CD4-positive, alpha-beta T cell treated with Interleukin-1 beta for 1 hour (primary cell): ENCODE data around the gene SCUBE1.

Experiments
- DNase-seq, 2 donors: peaks; one replicate each; pipeline ENCODE4 v3.0.0-alpha.2; 2020 to 2022

SCUBE1 gene

GRCh38 chr22:43343262-43343669 is at the start of gene SCUBE1:
TSS of gene SCUBE1 (minus strand) at chr22:43343372. CDS start at chr22:43343261, 111 bp downstream.
- DNase-seq = peak; percentile 52 to 61

DNA sequence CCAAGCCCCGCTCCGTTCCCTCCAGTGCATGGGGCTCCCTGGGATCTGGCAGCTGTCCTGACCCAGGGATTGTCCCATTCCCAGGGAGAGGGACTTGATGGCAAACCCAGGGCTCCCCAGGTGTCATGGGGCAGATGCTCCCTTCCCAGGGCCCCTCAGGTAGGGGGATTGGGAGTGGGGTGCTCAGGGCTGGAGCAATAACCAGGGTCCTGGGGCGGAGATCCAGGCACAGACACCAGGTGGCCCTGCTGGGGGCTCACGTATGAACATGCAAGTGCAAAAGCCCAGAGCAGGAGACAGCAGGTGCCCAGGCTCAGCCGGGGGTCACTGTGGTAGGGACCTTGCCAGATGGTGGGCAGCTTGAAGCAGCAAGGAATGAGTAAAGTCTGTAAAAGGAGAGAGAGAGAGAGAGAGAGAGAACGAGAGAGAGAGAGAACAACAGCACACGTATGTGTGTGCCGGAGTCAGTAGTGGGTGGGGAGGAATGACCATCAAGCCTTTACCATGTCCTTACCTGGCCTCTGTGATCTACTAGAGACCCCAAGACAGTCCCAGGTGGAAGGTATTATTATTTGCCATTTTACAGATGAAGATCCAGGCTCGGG is 49.3 kb upstream of the SCUBE1 start:
- DNase-seq = no peak

DNA sequence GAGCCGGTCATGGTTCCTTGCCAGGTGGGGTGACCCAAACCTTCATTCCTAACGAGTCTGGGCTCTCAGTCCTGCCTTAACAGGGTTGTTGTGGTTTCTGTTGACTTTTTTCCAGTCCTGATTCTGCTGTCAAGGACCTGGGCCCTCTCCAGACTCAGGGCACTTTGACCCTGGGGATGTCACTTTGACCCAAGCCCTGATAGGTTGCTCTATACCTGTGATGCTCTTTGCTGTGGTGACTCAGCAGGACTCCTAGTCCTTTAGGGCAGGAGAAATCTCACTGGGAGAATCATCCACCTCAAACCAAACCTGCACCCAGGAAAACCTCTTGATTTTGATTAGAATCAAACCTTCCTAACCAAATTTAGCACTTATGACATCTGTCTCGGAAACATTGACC is 48.1 kb upstream of the SCUBE1 start:
- DNase-seq = no peak

- no peak for DNase-seq
Observed at GRCh38 chr22:43390872-43391271, 47.7 kb upstream of the SCUBE1 start.

DNA sequence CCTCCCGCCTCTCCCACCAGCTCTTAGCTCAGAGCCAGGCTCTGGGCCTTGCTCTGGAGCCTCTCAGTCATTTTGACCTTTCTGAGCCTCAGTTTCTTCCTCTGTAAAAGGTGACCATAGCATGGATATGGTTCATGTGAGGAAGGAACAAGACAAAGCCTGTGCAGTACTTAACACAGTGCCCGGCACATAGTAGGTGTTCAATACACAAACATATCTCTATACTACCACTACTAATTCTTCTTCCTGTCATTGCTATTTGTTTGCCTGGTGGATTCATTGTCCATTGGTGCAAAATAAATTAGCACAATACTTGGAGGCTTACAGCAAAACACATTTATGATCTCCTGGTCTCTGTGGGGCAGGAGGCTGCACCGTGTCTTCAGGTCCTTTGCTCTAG is 47.0 kb upstream of the SCUBE1 start:
- DNase-seq = no peak

GRCh38 chr22:43389227-43389836 is 46.2 kb upstream of the SCUBE1 start:
- no peak for DNase-seq

- peak; percentile 62 to 70 for DNase-seq
Observed at GRCh38 chr22:43388420-43388851, 45.3 kb upstream of the SCUBE1 start.

GRCh38 chr22:43387815-43388214 is 44.6 kb upstream of the SCUBE1 start:
- no peak for DNase-seq

DNA sequence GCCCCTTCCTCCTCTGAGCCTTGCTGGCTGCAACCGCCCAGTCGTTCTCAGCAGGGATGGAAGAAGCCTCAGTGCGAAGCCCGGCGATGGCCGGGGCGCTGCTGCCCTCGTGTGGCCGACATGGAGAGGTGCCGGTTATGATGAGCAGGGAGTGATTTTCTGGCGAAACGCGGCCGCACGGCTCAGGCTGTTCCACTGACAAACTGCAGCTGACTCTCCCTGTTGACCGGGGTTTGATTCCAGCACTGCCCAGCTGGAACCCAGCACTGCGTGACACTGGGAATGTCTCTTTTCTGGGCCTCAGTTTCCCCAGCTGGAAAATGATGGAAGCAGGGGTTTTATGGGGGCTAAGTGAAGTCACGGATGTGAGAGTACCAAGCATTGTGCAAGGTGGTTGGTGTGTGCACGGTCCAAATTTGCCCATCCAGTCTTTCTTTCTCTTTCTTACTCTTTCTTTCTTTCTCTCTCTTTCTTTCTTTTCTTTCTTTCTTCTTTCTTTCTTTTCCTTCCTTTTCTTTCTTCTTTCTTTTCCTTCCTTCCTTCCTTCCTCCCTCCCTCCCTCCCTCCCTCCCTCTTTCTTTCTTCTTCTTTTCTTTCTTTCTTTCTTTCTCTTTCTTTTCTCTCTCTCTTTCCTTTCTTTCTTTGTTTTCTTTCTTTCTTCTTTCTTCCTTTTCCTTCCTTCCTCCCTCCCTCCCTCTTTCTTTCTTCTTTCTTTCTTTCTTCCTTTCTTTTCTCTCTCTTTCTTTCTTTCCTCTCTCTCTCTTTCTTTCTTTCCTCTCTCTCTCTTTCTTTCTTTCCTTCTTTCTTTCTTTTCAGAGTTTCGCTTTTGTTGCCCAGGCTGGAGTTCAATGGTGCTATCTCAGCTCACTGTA is 42.8 kb upstream of the SCUBE1 start:
- DNase-seq = peak; percentile 73

DNA sequence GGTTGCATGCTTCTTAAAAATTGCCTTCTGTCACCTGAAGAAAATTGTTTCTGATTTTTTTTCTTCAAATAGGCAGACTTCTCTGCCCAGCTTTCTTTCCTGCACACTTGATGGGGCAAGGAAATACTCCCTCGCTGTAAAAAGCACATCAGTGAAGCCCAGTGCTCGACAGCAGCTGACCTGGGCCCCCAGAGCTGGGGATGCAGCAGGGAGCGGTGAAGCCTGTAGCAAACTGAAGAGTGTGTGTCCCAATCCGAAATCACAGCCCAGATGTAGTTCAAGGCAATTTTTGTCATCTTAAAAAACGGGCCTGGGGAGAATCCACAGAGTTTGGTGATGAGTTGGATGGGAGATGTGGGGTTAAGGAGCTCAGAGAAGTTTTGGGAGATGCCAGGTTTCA is 41.7 kb upstream of the SCUBE1 start:
- no peak for DNase-seq

DNA sequence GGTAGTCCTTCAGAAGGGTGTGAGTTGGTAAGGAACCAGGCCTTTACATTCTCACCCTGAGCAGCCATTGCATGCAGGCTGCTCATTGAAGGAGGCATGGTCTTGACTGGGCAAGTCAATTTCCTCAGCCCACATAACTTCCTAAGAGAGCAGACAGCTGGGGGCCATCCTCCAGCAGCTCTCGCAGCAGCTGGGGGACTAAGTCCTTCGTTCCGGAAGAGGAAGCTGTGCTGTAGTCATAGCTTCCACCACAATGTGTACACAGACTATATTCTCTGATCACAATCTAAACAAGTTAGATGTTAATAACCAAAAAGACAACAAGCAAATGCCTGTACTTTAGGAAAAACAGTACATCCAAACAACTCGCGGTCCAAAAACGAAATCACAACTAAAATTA is 38.5 kb upstream of the SCUBE1 start:
- peak in 1 of 2 donors; percentile 17 for DNase-seq

DNA sequence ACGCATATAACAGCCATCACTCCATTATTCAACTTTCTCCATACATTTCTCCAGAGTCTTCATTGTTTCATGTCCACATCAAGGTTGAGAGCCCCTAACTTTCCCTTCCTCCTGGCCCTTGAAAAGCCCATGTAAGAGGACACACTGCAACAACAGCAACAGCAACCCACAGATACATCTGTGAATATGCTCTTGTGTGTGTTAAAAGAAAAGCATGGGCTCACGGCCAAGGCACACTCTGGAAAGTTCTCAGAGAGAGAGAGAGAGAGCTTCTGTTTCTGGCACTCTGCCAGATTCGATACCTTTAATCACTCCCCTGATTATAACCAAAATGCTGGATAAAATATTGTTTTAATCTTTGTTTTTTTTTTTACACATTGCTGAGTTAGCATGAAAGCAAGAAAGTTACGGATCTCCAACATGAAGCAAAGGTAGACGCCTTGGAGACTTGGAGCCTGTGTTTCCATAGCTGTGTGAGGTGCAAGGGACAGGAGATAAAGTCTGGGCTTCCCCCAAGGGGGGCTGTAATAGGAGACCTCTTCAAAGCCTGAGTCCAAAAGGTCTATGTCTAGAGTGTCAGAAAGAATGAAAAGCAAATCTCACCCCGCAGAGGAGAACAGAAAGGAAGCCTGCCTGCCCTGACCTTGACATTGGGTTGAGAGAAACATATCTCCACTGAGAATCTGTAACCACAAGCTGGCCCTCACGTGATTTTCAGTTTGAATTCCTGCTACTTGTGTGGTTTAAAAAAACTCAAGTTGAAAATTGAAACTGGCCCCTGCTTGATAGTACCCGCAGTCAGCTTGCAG is 34.9 kb upstream of the SCUBE1 start:
- DNase-seq = no peak

- no peak for DNase-seq
Observed at GRCh38 chr22:43377548-43377895, 34.4 kb upstream of the SCUBE1 start.

GRCh38 chr22:43376765-43377547 is 33.8 kb upstream of the SCUBE1 start:
- peak; percentile 39 to 50 for DNase-seq

DNA sequence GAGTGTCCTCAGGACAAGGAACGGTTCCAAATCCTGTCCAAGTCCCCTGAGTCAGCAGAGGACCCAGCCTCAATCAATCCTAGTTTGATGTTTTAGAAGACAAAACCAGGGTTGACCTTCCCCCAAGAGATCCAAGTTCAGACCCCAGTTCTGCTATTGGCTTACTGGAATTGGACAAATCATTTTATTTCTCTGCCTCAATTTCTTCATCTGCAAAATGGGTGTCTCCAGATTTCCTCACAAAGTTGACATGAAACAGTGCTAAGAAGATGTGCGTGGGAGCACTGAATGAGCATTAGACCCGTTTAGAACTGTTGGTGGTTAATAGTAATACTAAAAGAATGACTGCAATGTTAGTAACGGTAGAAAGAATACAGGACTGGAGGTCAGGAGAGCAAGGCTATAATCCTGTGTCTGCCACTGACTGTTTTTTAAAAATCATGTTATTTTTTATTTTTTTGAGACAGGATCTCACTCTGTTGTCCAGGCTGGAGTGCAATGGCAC is 32.8 kb upstream of the SCUBE1 start:
- no peak for DNase-seq

DNA sequence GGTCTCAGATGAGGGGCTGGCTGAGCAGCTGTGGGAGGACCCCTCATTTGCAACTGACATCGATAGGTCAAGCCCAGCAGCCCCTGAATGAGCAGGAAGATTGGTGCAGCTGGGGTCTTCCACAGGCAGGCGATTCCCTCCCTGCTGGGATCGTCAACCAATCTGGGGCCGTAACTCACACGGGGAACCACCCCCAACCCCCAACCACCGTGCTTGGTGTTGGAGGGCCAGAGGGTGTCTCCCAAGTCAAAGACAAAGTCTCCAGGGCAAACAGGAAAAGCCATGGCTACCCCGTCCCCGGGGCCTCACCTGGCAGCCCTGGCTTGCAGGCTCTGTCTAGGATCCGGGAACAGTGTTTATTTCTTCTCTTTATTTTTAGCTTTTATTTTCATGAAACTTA is 26.9 kb upstream of the SCUBE1 start:
- DNase-seq = no peak

DNA sequence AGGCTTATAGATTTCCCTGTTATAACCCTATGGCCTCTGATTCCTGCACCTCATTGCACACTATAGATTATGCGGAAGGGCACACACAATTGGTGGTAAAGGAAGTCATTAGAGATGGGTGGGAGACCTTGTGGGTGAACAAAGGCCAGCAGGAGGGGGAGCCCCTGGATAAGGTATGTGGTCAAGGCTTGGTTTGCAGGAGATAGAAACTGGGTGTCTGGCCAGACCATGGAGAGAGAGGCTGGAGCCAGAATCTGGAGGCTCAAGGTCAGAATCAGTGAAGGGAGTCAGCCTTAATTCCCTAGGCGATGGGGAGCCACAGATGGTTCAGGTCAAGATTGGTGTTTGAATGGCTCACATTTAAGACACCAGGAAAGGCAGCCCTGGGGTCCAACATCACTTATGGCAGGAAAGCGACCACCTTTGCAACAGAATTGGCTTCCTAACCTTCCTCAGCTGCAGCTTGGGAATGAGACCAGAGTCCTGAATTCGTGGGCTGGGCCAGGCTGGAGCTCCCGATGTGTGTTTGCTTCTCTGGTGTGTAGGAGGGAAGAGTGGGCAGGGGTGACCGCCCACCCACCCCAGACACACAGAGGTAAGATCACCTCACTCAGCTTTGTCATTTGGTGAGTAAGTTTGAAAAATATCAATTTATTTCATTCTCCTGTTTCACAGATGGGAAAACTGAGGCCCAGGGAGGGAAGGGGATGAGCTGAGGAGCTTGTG is 22.7 kb upstream of the SCUBE1 start:
- DNase-seq = no peak

GRCh38 chr22:43364169-43364435 is 20.9 kb upstream of the SCUBE1 start:
- no peak for DNase-seq

DNA sequence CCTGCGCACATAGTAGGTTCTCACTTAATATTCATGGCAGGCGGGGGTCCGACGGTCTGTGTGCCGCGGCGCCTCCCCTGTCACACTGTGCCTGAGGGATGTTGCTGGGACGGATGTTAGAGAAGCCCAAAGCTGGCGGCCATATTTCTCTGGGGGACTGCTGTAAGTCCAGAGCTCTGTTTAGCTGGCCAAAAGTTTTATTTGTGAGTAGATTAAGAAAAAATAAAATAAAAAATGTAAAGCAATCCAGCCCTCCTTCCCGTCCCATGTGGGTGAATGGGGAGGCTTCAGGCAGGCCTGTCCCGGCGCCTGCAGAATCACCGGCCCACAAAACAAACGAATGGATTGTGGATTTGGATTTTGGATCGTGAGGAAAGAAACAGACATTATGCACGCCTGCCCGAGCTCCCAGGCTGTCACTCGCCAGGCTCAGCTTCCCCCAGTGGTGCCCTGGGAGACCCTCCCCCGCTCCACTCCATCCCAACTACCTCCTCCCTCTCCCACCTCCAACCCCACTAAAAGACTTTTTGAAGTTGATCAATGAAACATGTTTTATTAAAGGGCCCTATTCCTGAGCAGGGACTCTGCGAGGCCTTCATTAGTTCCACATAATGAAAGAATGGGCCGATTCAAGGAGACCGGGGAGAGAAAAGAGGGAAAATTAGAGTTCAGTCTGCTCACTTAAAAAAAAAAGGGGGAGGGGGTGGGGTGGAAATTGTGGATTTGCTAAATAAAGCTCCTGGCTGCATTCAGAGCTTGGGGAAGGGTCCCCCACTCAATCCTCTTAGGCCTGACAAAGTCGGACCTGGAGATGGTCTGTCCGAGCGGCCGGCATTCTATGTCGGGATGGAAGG is 20.4 kb upstream of the SCUBE1 start:
- no peak for DNase-seq

GRCh38 chr22:43360576-43360975 is 17.4 kb upstream of the SCUBE1 start:
- no peak for DNase-seq

GRCh38 chr22:43356881-43357280 is 13.7 kb upstream of the SCUBE1 start:
- no peak for DNase-seq
